ENCODE measurements around the gene REPIN1.

Gene REPIN1

GRCh38 chr7:150337659-150338081, 31.0 kb upstream of the REPIN1 start:
- no peak for DNase-seq

GRCh38 chr7:150338166-150338829, 30.3 kb upstream of the REPIN1 start:
- DNase-seq: no peak

- no peak for DNase-seq
Observed at GRCh38 chr7:150339409-150339809, 29.2 kb upstream of the REPIN1 start.

GRCh38 chr7:150340024-150340749, 28.4 kb upstream of the REPIN1 start:
- DNase-seq: no peak

- no peak for DNase-seq
Observed at GRCh38 chr7:150340875-150341262, 27.8 kb upstream of the REPIN1 start.

- DNase-seq: no peak
Observed at GRCh38 chr7:150341263-150342120, 27.1 kb upstream of the REPIN1 start, which contains the start of gene RARRES2. TSS of gene RARRES2 (minus strand) at chr7:150341629. CDS start at chr7:150340609, 1,020 bp downstream.

- DNase-seq: no peak
Observed at GRCh38 chr7:150342121-150342408, 26.6 kb upstream of the REPIN1 start.

- DNase-seq: no peak
Observed at GRCh38 chr7:150343225-150343624, 25.4 kb upstream of the REPIN1 start.

GRCh38 chr7:150344299-150344698, 24.3 kb upstream of the REPIN1 start:
- DNase-seq: no peak

GRCh38 chr7:150345012-150345411, 23.6 kb upstream of the REPIN1 start:
- no peak for DNase-seq

- no peak for DNase-seq
Observed at GRCh38 chr7:150346922-150347321, 21.7 kb upstream of the REPIN1 start.

GRCh38 chr7:150351587-150352194, 16.9 kb upstream of the REPIN1 start:
- DNase-seq: no peak

GRCh38 chr7:150355666-150356059, 13.0 kb upstream of the REPIN1 start:
- DNase-seq: no peak

- peak; percentile 45 for DNase-seq
Observed at GRCh38 chr7:150356265-150356897, 12.2 kb upstream of the REPIN1 start.

GRCh38 chr7:150357270-150357669, 11.4 kb upstream of the REPIN1 start:
- DNase-seq: peak; percentile 31

- no peak for DNase-seq
Observed at GRCh38 chr7:150357771-150358427, 10.7 kb upstream of the REPIN1 start.

- no peak for DNase-seq
Observed at GRCh38 chr7:150358433-150358832, 10.2 kb upstream of the REPIN1 start.

GRCh38 chr7:150358988-150359621, 9.5 kb upstream of the REPIN1 start:
- no peak for DNase-seq

- DNase-seq: no peak
Observed at GRCh38 chr7:150359622-150360362, 8.8 kb upstream of the REPIN1 start.

- DNase-seq: no peak
Observed at GRCh38 chr7:150360363-150361058, 8.1 kb upstream of the REPIN1 start.
